ENCODE results near the gene RNF38. TPM values are rescaled to one million over a fixed set of nuclear protein-coding genes. Genes with fewer than 3 reads are reported as not detected.

Gene RNF38
- total and polyA plus RNA-seq, 2 donors (not counting 3 experiments of a cell fraction or from before 2014, with no cell fraction given): 36.7 to 47.2 TPM

DNA sequence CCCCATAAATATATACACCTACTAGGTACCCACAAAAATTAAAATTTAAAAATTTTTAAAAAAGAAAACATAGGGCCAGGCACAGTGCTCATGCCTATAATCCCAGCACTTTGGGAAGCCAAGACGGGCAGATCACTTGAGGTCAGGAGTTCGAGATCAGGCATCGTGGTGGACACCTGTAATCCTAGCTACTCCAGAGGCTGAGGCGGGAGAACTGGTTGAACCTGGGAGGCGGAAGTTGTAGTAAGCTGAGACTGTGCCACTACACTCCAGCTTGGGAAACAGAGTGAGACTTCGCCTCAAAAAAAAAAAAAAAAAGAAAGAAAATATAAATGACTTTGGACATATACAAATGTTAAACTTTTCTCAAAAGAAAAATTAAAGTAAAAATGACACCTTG, 33.3 kb upstream of the RNF38 start:
- dilution Hi-C loops (cut with MboI; ENCODE audit: extremely low pct_ligation_motif_present, low sequenced_read_pairs): no loop called here
- DNase-seq (ENCODE audit: low read depth, low spot score): no peak
- no peak overlapping the region for H2AFZ ChIP-seq (ENCODE audit: low read depth, low read length)
- TF ChIP-seq POLR2AphosphoS5 (IDR thresholded peaks at IDR 0.05; ENCODE audit: insufficient read depth, low read depth, low read length): no peak
- TF ChIP-seq, protein P1, sequence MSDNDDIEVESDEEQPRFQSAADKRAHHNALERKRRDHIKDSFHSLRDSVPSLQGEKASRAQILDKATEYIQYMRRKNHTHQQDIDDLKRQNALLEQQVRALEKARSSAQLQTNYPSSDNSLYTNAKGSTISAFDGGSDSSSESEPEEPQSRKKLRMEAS (IDR thresholded peaks at IDR 0.05; ENCODE audit: insufficient read depth, insufficient read length): no peak
- no peak for TF ChIP-seq POLR2A (IDR thresholded peaks at IDR 0.05; ENCODE audit: low read depth, low read length)
- no peak for TF ChIP-seq FOS (IDR thresholded peaks at IDR 0.05; ENCODE audit: borderline replicate concordance, insufficient read depth, low read length)
- no peak for TF ChIP-seq JUN (IDR thresholded peaks at IDR 0.05; ENCODE audit: borderline replicate concordance, insufficient read depth, insufficient read length, low read depth)
- TF ChIP-seq, protein P2, sequence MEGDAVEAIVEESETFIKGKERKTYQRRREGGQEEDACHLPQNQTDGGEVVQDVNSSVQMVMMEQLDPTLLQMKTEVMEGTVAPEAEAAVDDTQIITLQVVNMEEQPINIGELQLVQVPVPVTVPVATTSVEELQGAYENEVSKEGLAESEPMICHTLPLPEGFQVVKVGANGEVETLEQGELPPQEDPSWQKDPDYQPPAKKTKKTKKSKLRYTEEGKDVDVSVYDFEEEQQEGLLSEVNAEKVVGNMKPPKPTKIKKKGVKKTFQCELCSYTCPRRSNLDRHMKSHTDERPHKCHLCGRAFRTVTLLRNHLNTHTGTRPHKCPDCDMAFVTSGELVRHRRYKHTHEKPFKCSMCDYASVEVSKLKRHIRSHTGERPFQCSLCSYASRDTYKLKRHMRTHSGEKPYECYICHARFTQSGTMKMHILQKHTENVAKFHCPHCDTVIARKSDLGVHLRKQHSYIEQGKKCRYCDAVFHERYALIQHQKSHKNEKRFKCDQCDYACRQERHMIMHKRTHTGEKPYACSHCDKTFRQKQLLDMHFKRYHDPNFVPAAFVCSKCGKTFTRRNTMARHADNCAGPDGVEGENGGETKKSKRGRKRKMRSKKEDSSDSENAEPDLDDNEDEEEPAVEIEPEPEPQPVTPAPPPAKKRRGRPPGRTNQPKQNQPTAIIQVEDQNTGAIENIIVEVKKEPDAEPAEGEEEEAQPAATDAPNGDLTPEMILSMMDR (IDR thresholded peaks at IDR 0.05; ENCODE audit: extremely low read depth in 1 of 2, insufficient read depth in 1 of 2, low read depth in 1 of 2, low read length in 2 of 2): no peak
- no peak for TF ChIP-seq GATA2 (IDR thresholded peaks at IDR 0.05; ENCODE audit: insufficient read depth, insufficient read length, low read depth, low read length)
- no peak for TF ChIP-seq MYC (IDR thresholded peaks at IDR 0.05; ENCODE audit: low read depth, low read length)
- ChIA-PET POLR2A (no interaction called here), CTCF (interaction anchor here (1.1 kb wide), 1 partner anchor 17 kb away, joined by 4 read pairs; no protein-coding TSS in a partner anchor)
- intact Hi-C loops (cut with micrococcal nuclease): no loop called here
- H3K9me1 ChIP-seq (replicated peaks; ENCODE audit: control insufficient read depth, extremely low read depth, insufficient read depth, low read length): no peaks in the 10 kb centered on the region
- H3K79me2 ChIP-seq (ENCODE audit: control insufficient read depth, insufficient read depth, low read length): peaks cover 26% of the 10 kb centered on the region
- peaks cover 8% of the 10 kb centered on the region for H4K20me1 ChIP-seq (replicated peaks; ENCODE audit: control insufficient read depth, extremely low read depth, insufficient read depth, low read length)
- H3K27ac ChIP-seq (ENCODE audit: insufficient read depth, low read depth, low read length): no peak overlapping the region
- H3K4me1 ChIP-seq (ENCODE audit: control insufficient read depth, extremely low read depth, insufficient read depth, low read length): no peaks in the 10 kb centered on the region
- H3K9ac ChIP-seq (replicated peaks; ENCODE audit: extremely low read depth, insufficient read depth, low read length): no peak overlapping the region
- H3K4me2 ChIP-seq (ENCODE audit: insufficient read depth, low read length): no peak overlapping the region
- no peaks in the 10 kb centered on the region for H3K27me3 ChIP-seq (ENCODE audit: control insufficient read depth in 2 of 2, insufficient read depth in 2 of 2, low read length in 2 of 2)
- no peaks in the 10 kb centered on the region for H3K9me3 ChIP-seq (replicated peaks; ENCODE audit: control insufficient read depth, insufficient read depth, low read length)
- no peaks in the 10 kb centered on the region for H3K36me3 ChIP-seq (ENCODE audit: control insufficient read depth in 2 of 2, extremely low read depth in 1 of 2, insufficient read depth in 2 of 2, low read length in 2 of 2)
- BruUV-seq (replicated peaks): no TSS peak
- FAIRE-seq: no peak
- no peak overlapping the region for H3K4me3 ChIP-seq (replicated peaks in 1 of 3; ENCODE audit: insufficient read depth in 1 of 3, low read depth in 1 of 3, low read length in 3 of 3)
